ENCODE results near the gene EIF3B.
"Not testable (repeated sequence)": the region's sequence is repeated elsewhere in the genome, so short reads cannot be mapped to it uniquely, and the experiment has no call there.

EIF3B gene

GRCh38 chr7:2315787-2316186 lies 38.8 kb upstream of the EIF3B start:
- H3K36me3 ChIP-seq (ENCODE audit: control insufficient read depth, insufficient read depth, low read length), result no peaks in the 10 kb centered on the region
- H3K4me1 ChIP-seq (ENCODE audit: control insufficient read depth, insufficient read depth, low read length, poor library complexity, severe bottlenecking), result peaks cover 4% of the 10 kb centered on the region
- no peak overlapping the region for H3K4me3 ChIP-seq (ENCODE audit: extremely low read depth, insufficient read depth, low read length, poor library complexity, severe bottlenecking)
- 84 to 100% methylated on average over 1 of the region's 1 CpG for WGBS, 2 experiments (ENCODE audit: insufficient coverage in 2 of 2)
- no peak overlapping the region for H3K27ac ChIP-seq (ENCODE audit: low read depth, low read length, severe bottlenecking)
- H3K9me3 ChIP-seq (ENCODE audit: control insufficient read depth, low read length), result no peaks in the 10 kb centered on the region

DNA sequence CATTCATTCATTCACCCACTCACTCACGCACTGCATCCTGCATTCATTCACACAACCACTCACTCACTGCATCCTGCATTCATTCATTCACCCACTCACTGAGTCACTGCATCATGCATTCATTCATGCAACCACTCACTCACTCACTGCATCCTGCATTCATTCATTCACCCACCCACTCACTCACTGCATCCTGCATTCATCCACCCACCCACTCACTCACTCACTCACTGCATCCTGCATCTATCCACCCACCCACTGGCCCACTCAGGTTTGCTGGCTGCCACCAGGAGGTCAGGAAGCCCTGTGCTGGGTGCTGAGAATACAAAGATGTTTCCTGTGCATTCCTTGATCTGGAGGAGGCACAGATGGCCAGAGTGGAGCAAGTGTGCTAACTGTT lies 38.0 kb upstream of the EIF3B start:
- 90 to 100% methylated on average over 1 of the region's 1 CpG for WGBS, 2 experiments (ENCODE audit: insufficient coverage in 2 of 2)
- no peak overlapping the region for H3K4me3 ChIP-seq (ENCODE audit: extremely low read depth, insufficient read depth, low read length, poor library complexity, severe bottlenecking)

GRCh38 chr7:2317556-2318293 lies 36.9 kb upstream of the EIF3B start:
- H3K9me3 ChIP-seq (ENCODE audit: control insufficient read depth, low read length), result no peaks in the 10 kb centered on the region
- H3K4me3 ChIP-seq (ENCODE audit: extremely low read depth, insufficient read depth, low read length, poor library complexity, severe bottlenecking), result no peak overlapping the region
- H3K27ac ChIP-seq (ENCODE audit: low read depth, low read length, severe bottlenecking), result no peak overlapping the region
- no peaks in the 10 kb centered on the region for H3K36me3 ChIP-seq (ENCODE audit: control insufficient read depth, insufficient read depth, low read length)
- H3K4me1 ChIP-seq (ENCODE audit: control insufficient read depth, insufficient read depth, low read length, poor library complexity, severe bottlenecking), result no peaks in the 10 kb centered on the region
- WGBS, 2 experiments (ENCODE audit: insufficient coverage in 2 of 2), result 94 to 95% methylated on average over 10 to 11 of the region's 12 CpGs

More for the DNA sequence above, 38.0 kb upstream of the EIF3B start:
- Histone ChIP-seq H3K27ac (ENCODE audit: low read depth, low read length, severe bottlenecking) (no peak overlapping the region), H3K36me3 (ENCODE audit: control insufficient read depth, insufficient read depth, low read length) (no peaks in the 10 kb centered on the region), H3K9me3 (ENCODE audit: control insufficient read depth, low read length) (no peaks in the 10 kb centered on the region), H3K4me1 (ENCODE audit: control insufficient read depth, insufficient read depth, low read length, poor library complexity, severe bottlenecking) (no peaks in the 10 kb centered on the region)

DNA sequence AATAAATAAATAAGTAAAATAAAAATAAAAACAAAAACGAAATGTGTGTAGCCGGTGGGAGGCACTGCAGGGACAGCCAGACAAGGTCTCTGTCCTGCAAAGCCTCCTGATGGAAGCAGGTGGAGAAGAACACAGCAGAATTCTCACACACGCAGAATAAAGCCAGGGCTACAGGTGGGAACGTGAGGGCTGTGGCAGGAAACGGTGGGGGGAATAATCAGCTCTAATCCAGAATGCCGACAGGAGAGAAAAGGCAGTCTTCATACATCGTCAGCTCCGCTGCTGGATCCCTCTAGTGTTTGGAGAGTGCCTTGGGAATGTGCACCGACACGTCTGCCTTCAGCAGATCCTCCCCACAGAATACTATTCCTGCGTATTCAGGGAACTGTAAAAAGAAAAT lies 33.6 kb upstream of the EIF3B start:
- Histone ChIP-seq H3K36me3 (ENCODE audit: control insufficient read depth, insufficient read depth, low read length) (no peaks in the 10 kb centered on the region), H3K4me1 (ENCODE audit: control insufficient read depth, insufficient read depth, low read length, poor library complexity, severe bottlenecking) (no peaks in the 10 kb centered on the region), H3K9me3 (ENCODE audit: control insufficient read depth, low read length) (no peaks in the 10 kb centered on the region), H3K4me3 (ENCODE audit: extremely low read depth, insufficient read depth, low read length, poor library complexity, severe bottlenecking) (no peak overlapping the region), H3K27ac (ENCODE audit: low read depth, low read length, severe bottlenecking) (no peak overlapping the region)
- 59 to 67% methylated on average over 6 to 9 of the region's 11 CpGs for WGBS, 2 experiments (ENCODE audit: insufficient coverage in 2 of 2)

GRCh38 chr7:2325162-2325561 lies 29.5 kb upstream of the EIF3B start:
- Histone ChIP-seq H3K27ac (ENCODE audit: low read depth, low read length, severe bottlenecking) (no peak overlapping the region), H3K4me1 (ENCODE audit: control insufficient read depth, insufficient read depth, low read length, poor library complexity, severe bottlenecking) (no peaks in the 10 kb centered on the region), H3K9me3 (ENCODE audit: control insufficient read depth, low read length) (no peaks in the 10 kb centered on the region), H3K4me3 (ENCODE audit: extremely low read depth, insufficient read depth, low read length, poor library complexity, severe bottlenecking) (no peak overlapping the region), H3K36me3 (ENCODE audit: control insufficient read depth, insufficient read depth, low read length) (no peaks in the 10 kb centered on the region)
- 82 to 88% methylated on average over 3 to 4 of the region's 4 CpGs for WGBS, 2 experiments (ENCODE audit: insufficient coverage in 2 of 2)

DNA sequence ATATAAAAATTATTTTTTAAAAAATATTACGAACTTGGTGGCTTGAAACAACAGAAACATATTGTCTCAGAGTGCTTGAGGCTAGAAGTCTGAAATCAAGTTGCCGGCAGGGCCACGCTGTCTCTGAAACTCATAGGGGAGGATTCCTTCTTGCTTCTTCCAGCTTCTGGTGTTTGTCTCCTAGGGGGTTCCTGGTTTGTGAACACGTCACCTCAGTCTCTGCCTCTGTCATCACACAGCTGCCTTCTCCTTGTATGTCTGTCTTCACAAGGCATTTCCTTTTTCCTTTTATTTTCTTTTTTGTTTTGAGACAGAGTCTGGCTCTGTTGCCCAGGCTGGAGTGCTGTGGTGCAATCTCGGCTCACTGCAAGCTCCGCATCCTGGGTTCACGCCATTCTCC lies 27.7 kb upstream of the EIF3B start:
- Histone ChIP-seq H3K36me3 (ENCODE audit: control insufficient read depth, insufficient read depth, low read length) (no peaks in the 10 kb centered on the region), H3K4me3 (ENCODE audit: extremely low read depth, insufficient read depth, low read length, poor library complexity, severe bottlenecking) (no peak overlapping the region), H3K4me1 (ENCODE audit: control insufficient read depth, insufficient read depth, low read length, poor library complexity, severe bottlenecking) (no peaks in the 10 kb centered on the region), H3K9me3 (ENCODE audit: control insufficient read depth, low read length) (no peaks in the 10 kb centered on the region), H3K27ac (ENCODE audit: low read depth, low read length, severe bottlenecking) (no peak overlapping the region)
- WGBS, 2 experiments (ENCODE audit: insufficient coverage in 2 of 2), result 92 to 97% methylated on average over 5 to 6 of the region's 7 CpGs

DNA sequence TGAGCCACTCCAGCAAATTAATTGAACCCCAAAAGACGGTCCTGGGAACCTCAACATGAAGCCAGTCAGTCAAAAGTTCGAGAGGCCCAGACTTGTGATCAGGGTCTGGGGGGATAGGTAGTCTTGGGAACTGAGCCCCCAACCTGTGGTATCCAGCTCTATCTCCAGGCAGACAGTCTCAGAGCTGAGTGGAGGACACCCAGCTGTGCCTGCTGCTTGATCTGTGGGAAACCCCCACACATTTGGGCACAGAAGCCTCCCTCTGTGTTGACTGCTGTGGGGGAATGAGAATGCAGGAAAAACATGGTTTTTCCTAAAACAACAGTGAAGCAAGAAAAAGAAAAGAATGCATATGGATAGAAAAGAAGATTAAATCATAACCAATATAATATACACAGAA lies 24.1 kb upstream of the EIF3B start:
- 90 to 100% methylated on average over 2 of the region's 2 CpGs for WGBS, 2 experiments (ENCODE audit: insufficient coverage in 2 of 2)
- H3K4me1 ChIP-seq (ENCODE audit: control insufficient read depth, insufficient read depth, low read length, poor library complexity, severe bottlenecking), result no peaks in the 10 kb centered on the region
- H3K9me3 ChIP-seq (ENCODE audit: control insufficient read depth, low read length), result no peaks in the 10 kb centered on the region
- H3K27ac ChIP-seq (ENCODE audit: low read depth, low read length, severe bottlenecking), result no peak overlapping the region
- no peak overlapping the region for H3K4me3 ChIP-seq (ENCODE audit: extremely low read depth, insufficient read depth, low read length, poor library complexity, severe bottlenecking)
- H3K36me3 ChIP-seq (ENCODE audit: control insufficient read depth, insufficient read depth, low read length), result no peaks in the 10 kb centered on the region

DNA sequence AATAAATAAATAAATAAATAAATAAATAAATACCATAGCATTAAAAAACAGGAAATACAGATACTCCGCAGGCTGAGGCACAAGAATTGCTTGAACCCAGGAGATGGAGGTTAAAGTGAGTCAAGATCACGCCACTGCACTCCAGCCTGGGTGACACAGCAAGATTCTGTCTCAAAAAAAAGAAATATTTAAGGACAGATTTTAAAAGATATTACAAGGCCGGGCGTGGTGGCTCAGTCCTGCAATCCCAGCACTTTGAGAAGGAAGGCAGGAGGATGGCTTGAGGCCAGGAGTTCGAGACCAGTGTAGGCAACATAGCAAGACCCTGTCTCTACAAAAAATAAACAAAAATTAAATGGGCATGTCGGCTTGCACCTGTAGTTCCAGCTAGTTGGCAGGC lies 22.9 kb upstream of the EIF3B start:
- no peak overlapping the region for H3K4me3 ChIP-seq (ENCODE audit: extremely low read depth, insufficient read depth, low read length, poor library complexity, severe bottlenecking)
- no peaks in the 10 kb centered on the region for H3K4me1 ChIP-seq (ENCODE audit: control insufficient read depth, insufficient read depth, low read length, poor library complexity, severe bottlenecking)
- no peaks in the 10 kb centered on the region for H3K36me3 ChIP-seq (ENCODE audit: control insufficient read depth, insufficient read depth, low read length)
- no peak overlapping the region for H3K27ac ChIP-seq (ENCODE audit: low read depth, low read length, severe bottlenecking)
- 88 to 93% methylated on average over 3 to 5 of the region's 6 CpGs for WGBS, 2 experiments (ENCODE audit: insufficient coverage in 2 of 2)
- no peaks in the 10 kb centered on the region for H3K9me3 ChIP-seq (ENCODE audit: control insufficient read depth, low read length)

DNA sequence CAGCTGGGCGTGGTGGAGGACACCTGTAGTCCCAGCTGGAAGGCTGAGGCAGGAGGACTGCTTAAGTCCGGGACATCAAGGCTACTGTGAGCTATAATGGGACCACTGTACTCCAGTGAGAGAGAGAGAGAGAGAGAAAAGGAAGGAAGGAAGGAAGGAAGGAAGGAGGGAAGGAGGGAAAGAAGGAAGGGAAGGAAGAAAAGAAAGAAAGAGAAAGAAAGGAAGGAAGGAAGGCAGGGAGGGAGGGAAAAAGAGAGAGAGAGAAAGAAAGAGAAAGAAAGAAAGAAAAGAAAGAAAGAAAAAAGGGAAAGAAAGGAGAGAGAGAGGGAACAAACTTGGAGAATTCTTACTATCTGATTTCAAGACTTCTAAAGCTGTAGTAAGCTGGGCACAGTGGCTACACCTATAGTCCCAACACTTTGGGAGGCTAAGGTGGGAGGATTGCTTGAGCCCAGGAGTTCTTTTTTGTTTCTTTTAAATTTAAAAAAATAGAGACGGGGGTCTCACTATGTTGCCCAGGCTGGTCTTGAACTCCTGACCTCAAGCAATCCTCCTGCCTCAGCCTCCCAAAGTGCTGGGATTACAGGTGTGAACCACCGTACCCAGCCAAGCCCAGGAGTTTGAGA lies 21.9 kb upstream of the EIF3B start:
- WGBS, 2 experiments (ENCODE audit: insufficient coverage in 2 of 2), result 89 to 100% methylated on average over 1 to 3 of the region's 4 CpGs
- not testable (repeated sequence) for H3K4me3 ChIP-seq (ENCODE audit: extremely low read depth, insufficient read depth, low read length, poor library complexity, severe bottlenecking); H3K36me3 ChIP-seq (ENCODE audit: control insufficient read depth, insufficient read depth, low read length); H3K9me3 ChIP-seq (ENCODE audit: control insufficient read depth, low read length); H3K4me1 ChIP-seq (ENCODE audit: control insufficient read depth, insufficient read depth, low read length, poor library complexity, severe bottlenecking); H3K27ac ChIP-seq (ENCODE audit: low read depth, low read length, severe bottlenecking)

GRCh38 chr7:2336626-2337299 lies 17.9 kb upstream of the EIF3B start:
- Histone ChIP-seq H3K4me3 (ENCODE audit: extremely low read depth, insufficient read depth, low read length, poor library complexity, severe bottlenecking) (no peak overlapping the region), H3K9me3 (ENCODE audit: control insufficient read depth, low read length) (no peaks in the 10 kb centered on the region), H3K36me3 (ENCODE audit: control insufficient read depth, insufficient read depth, low read length) (no peaks in the 10 kb centered on the region), H3K27ac (ENCODE audit: low read depth, low read length, severe bottlenecking) (no peak overlapping the region), H3K4me1 (ENCODE audit: control insufficient read depth, insufficient read depth, low read length, poor library complexity, severe bottlenecking) (no peaks in the 10 kb centered on the region)
- WGBS, 2 experiments (ENCODE audit: insufficient coverage in 2 of 2), result 91 to 93% methylated on average over 17 to 20 of the region's 20 CpGs
